ENCODE results near the gene PRDM16. TPM values are rescaled to one million over a fixed set of nuclear protein-coding genes. Genes with fewer than 3 reads are reported as not detected.

The PRDM16 gene
- total RNA-seq, 2 experiments from 2014 or later = 1.1 to 2.3 TPM

DNA sequence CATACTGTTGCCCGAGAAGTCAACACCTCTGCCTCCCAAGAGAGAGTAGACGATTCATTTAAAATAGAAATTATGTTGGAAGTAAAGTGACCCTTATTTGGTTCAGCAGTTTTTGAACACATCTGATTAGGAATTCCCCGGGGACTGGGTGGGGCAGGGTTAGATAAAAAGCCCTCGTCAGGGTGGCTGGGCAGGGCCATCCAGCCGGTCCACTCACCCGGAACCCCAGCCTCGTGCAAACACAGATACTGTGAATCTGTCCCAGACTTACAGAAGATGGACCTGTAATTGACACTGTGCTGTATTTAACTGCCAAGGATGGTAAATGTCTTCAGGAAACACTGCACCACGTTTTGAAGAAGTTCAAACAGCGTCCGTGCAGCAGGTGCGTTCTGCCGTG lies 63.7 kb downstream of the PRDM16 start:
- DNase-seq = no peak
- Mint-ChIP-seq H3K4me1 (no peaks in the 10 kb centered on the region), H3K36me3 (ENCODE audit: low read depth) (no peaks in the 10 kb centered on the region), H3K9me3 (no peaks in the 10 kb centered on the region), H3K27ac (no peak overlapping the region), H3K27me3 (no peaks in the 10 kb centered on the region), H3K4me3 (no peak overlapping the region)
- ChIA-PET CTCF (interaction anchor here (0.6 kb wide), 1 partner anchor 11 kb away, joined by 3 read pairs; no protein-coding TSS in a partner anchor), POLR2A (no interaction called here)

DNA sequence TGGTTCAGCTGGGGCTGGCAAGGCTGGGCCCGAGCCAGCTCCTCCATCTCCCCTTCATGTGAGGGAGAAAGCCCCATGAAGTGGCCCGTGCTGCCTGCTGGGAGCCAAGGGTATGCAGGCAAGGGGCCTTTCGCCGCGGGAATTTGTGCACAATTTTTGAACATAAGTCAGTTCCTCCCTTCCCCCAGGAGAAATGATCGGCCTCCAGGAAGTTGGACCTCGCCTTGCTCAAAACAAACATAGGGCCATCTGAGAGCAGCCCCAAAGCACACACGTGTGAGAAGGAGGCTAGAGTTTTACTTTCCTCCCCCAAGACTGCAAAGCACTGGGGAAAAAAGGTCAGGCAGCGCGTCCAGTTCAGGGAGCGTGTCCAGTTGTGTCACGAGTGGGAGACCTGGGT lies 64.7 kb downstream of the PRDM16 start:
- POLR2A ChIA-PET = no interaction called here
- DNase-seq = no peak
- no peaks in the 10 kb centered on the region for H3K4me1 Mint-ChIP-seq
- H3K4me3 Mint-ChIP-seq = no peak overlapping the region
- H3K27ac Mint-ChIP-seq = no peak overlapping the region
- no peaks in the 10 kb centered on the region for H3K27me3 Mint-ChIP-seq
- CTCF ChIA-PET = no interaction called here
- no peaks in the 10 kb centered on the region for H3K36me3 Mint-ChIP-seq (ENCODE audit: low read depth)
- H3K9me3 Mint-ChIP-seq = no peaks in the 10 kb centered on the region

DNA sequence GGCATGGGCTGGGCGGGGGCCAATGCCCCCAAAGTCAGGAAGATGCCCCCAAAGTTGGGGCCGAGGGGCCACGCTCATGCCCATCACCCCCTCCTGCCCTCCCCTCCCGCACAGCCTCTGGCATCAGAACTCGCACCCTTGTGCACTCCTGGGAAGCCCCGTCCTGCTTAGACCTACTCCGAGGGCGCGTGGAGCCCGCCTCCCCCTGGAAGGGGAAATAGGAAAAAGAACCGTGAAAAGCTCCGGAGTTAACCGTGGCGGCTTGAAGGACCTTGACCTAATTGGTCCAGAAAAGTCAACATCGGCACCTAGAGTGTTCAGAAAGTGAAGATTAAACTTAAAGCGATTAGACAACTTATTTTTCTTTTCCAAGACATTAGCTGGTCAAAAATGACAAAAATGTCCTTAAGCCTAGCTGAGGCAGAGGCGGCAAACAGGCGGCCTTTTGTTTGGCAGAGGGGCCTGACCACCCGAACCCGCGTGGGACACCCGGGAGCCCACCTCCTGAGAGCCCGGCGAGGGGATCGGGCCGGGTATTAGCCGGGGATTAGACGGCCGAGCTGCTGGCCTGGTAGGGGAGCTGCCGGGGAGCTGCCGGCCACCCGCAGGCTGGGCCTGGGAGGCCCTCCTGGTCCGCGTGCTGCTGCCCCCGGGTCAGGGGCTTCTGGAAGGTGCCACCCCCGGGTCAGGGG lies 65.5 kb downstream of the PRDM16 start:
- no peak for DNase-seq
- no peak overlapping the region for H3K27ac Mint-ChIP-seq
- H3K4me1 Mint-ChIP-seq = no peaks in the 10 kb centered on the region
- ChIA-PET POLR2A (no interaction called here), CTCF (no interaction called here)
- H3K27me3 Mint-ChIP-seq = no peaks in the 10 kb centered on the region
- H3K36me3 Mint-ChIP-seq (ENCODE audit: low read depth) = no peaks in the 10 kb centered on the region
- H3K4me3 Mint-ChIP-seq = no peak overlapping the region
- no peaks in the 10 kb centered on the region for H3K9me3 Mint-ChIP-seq

DNA sequence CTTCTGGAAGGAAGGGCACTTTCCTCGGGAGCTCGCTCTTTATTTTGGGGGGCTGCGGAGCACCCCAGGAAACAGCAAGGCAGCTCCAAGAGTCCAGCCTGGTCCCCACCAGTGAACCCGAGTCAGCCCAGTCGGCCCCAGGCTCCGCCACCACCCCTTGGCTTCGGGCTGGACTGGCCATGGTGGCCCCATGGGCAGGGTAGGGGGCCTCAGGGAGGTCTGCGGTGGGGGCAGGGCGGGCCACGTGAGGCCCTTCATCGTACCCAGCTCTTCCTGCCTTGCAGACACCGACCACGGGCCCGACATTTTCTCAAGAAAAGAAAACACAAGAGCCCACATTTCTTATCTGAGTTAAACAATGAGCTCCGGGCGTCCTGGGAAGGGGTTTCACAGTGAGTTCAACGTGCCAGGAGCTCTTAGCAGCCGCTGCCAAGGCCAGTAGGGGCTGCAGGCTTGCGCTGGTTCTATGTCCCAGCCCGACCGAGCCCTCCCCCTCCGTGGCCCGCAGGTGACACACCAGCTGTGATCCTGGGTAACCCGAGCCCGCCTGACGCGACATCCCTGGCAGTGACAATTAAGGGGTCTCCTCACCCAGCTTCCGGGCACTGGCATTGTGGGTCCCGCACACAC lies 66.2 kb downstream of the PRDM16 start:
- Mint-ChIP-seq H3K4me3 (no peak overlapping the region), H3K27me3 (no peaks in the 10 kb centered on the region), H3K4me1 (no peaks in the 10 kb centered on the region), H3K36me3 (ENCODE audit: low read depth) (no peaks in the 10 kb centered on the region), H3K27ac (no peak overlapping the region), H3K9me3 (no peaks in the 10 kb centered on the region)
- ChIA-PET CTCF (no interaction called here), POLR2A (no interaction called here)
- no peak for DNase-seq

DNA sequence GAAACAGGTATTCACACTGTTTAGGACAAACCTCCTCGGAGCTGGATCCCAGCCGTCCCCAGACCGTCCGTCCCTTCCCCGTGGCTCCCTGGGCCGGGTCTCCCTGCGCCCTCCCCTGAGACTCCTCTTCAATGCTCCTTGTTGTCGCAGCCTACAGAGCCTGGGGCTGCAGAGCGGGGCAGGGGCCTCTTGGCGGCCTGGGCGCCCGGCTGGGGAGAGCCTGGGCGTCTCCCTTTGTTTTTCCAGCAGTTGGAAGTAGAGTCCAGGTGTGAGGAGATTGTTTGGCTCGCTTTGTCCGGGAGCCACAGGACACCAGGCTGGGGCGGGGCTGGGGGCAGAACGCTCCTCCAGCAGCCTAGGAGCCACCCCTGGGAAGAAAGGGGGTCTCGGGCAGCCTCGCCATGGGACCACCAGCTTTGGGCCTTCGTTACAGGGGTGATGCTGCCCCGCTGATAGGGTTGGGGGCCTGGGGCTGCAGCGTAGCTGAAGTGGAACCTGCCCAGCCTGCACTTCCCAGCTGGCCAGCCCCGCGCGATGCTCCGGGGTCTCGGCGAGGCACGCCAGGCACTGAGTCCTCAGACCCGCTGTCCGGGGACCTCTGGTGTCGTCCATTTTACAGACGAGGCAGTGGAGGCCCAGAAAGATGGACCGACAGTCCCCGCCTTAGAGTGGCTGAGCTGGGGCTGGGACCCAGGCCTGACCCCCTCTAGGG lies 66.9 kb downstream of the PRDM16 start:
- Mint-ChIP-seq H3K4me3 (no peak overlapping the region), H3K36me3 (ENCODE audit: low read depth) (no peaks in the 10 kb centered on the region), H3K27me3 (no peaks in the 10 kb centered on the region), H3K9me3 (no peaks in the 10 kb centered on the region), H3K27ac (no peak overlapping the region), H3K4me1 (no peaks in the 10 kb centered on the region)
- POLR2A ChIA-PET = no interaction called here
- DNase-seq = no peak
- CTCF ChIA-PET = no interaction called here

DNA sequence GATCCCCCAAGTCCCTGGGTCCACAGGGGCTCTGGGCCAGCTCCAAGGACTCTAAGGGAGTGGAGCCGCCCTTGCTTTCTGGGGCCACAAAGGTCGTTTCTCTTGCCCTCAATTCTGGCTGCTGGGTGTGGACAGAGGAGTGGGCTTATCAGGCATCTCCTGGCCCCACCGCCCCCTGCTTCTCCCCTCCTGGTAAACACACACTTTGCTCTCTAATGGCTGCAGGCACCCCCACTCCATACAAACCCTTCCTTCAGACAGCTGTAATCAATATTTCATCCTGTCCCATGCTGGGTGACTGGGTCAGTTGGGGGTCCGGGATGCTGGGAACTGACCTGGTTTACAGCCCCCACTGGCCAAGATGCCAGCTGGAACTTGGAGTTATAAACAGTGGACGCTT lies 67.5 kb downstream of the PRDM16 start:
- Mint-ChIP-seq H3K4me3 (no peak overlapping the region), H3K36me3 (ENCODE audit: low read depth) (no peaks in the 10 kb centered on the region), H3K27ac (no peak overlapping the region), H3K9me3 (no peaks in the 10 kb centered on the region), H3K27me3 (no peaks in the 10 kb centered on the region), H3K4me1 (no peaks in the 10 kb centered on the region)
- ChIA-PET CTCF (no interaction called here), POLR2A (no interaction called here)
- no peak for DNase-seq

DNA sequence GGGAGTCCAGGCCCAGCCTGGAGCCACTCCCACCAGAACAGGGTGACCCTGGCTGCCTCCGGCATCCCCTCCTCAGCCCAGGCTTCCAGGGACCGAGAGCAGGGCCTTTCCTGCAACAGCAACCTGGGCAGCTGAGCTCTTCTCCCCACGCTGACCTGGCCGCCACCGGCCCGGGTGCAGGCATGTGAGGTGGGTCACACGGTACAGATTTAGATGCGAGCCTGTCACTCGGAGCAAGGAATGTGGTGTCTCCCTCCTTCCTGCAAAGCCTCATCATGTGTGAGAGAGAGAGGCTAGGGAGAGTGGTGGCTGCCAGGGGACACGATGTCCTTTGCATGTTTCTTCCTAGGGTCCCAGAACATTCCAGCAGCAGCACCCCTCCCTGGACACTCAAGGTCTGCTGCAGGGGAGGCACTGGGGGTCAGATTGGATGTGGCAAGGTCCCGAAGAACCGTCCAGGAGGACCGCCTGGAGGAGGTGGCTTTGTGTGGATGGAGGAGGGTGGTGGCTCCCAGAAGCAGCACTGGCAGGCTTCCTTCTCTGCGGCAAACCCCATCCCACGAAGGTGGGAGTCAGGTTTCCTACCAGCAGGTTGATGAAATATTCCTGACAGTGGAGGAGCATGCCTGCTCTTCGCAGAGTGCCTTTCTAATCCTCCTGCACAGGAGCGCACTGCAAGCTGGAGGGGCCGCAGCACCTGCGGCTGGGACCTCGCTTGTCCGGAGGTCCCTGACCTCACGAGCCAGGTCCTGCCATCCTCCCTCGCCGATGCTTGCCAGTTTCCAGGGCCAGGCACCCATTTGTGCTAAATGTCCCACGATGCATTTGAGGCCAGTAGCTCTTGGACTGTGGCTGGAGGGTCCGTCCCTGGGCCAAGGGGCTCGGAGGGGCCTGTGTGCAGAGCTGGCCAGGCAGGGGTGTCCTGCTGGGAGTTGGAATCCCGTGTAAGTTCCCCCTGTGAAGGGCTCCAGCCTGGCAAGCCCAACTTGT lies 68.4 kb downstream of the PRDM16 start:
- Mint-ChIP-seq H3K4me1 (no peaks in the 10 kb centered on the region), H3K27me3 (no peaks in the 10 kb centered on the region), H3K36me3 (ENCODE audit: low read depth) (no peaks in the 10 kb centered on the region), H3K27ac (no peak overlapping the region), H3K4me3 (no peak overlapping the region), H3K9me3 (no peaks in the 10 kb centered on the region)
- DNase-seq = no peak
- CTCF ChIA-PET = no interaction called here
- POLR2A ChIA-PET = no interaction called here

DNA sequence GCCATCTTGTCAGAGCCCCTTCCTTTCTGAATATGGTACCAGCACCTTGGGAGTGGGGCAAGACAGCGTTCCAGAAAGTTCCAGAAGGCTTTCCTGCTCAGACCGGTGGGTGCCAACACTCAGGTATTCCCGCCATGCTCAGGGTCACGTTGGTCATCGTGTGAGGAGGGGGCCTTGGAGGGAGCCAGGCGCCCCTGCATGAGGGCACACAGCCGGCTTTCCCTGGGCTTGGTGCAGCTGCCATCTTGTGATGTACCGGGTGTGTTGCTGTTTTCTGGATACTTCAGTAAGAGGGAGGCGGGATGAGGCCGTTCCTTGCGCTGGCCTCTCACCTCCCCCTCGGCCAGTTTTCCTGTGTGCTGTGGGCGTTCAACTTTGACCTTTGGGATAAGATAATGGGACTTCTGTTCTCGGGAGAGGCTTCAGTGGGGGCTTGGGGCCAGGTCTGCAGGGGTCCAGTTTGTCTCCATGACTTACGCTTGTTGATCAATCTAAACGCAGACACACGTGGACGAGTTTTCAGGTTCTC lies 69.7 kb downstream of the PRDM16 start:
- no peak for DNase-seq
- Mint-ChIP-seq H3K36me3 (ENCODE audit: low read depth) (no peaks in the 10 kb centered on the region), H3K9me3 (no peaks in the 10 kb centered on the region), H3K4me3 (no peak overlapping the region), H3K27ac (no peak overlapping the region), H3K4me1 (no peaks in the 10 kb centered on the region), H3K27me3 (no peaks in the 10 kb centered on the region)
- CTCF ChIA-PET = no interaction called here
- POLR2A ChIA-PET = no interaction called here

DNA sequence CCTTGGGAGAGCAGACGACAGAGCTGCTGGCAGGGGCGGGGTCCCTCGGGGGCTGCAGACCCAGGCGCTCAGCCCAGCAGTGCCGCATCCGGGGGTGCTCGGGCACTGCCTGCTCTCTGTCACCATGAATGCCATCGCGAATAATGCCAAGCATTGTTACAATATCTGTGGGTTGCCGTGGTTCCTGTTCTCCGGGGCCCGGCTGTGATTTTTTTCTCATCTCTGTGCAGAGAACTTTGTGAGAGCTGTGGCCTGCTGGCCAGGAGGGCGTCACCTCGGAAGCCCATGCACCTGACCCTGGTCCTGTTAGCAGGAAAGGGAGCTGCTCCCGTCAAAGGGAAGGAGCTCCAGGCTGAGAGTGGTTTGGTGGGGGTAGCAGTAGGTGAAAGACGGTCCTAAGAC lies 70.4 kb downstream of the PRDM16 start:
- CTCF ChIA-PET = interaction anchor here (0.7 kb wide), 1 partner anchor 21 kb away, joined by 3 read pairs; no protein-coding TSS in a partner anchor
- Mint-ChIP-seq H3K4me3 (no peak overlapping the region), H3K4me1 (no peaks in the 10 kb centered on the region), H3K27me3 (no peaks in the 10 kb centered on the region), H3K9me3 (no peaks in the 10 kb centered on the region), H3K27ac (no peak overlapping the region), H3K36me3 (ENCODE audit: low read depth) (no peaks in the 10 kb centered on the region)
- POLR2A ChIA-PET = no interaction called here
- DNase-seq = no peak

DNA sequence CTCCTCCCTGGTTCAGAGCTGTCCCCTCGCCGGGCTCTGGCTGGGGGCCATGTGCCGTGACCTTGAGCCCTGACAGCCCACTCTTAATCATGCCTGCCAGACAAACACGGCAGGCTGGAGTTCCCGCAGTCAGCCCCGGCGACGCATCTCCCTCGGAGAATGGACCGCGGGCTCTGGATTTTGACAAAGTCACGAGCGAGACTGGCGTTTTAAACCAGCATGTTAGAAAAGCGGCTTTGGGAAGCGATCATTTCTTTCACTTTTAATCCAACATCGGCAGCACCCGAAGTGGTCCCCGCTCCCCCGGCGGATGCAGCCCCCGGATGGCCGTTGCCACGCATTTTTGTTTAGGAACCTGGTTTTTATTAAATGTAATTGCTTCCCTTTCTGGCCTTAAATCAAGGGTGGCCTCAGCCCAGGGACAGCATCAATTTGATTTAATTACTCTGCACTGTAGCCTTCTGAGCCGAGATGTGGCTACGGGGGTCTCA lies 70.9 kb downstream of the PRDM16 start:
- no peak for DNase-seq
- H3K36me3 Mint-ChIP-seq (ENCODE audit: low read depth) = no peaks in the 10 kb centered on the region
- CTCF ChIA-PET = interaction anchor here (0.7 to 1.2 kb wide), 2 partner anchors 10 to 22 kb away, joined by 3 read pairs; no protein-coding TSS in a partner anchor
- H3K27me3 Mint-ChIP-seq = no peaks in the 10 kb centered on the region
- no peak overlapping the region for H3K4me3 Mint-ChIP-seq
- H3K27ac Mint-ChIP-seq = no peak overlapping the region
- no peaks in the 10 kb centered on the region for H3K9me3 Mint-ChIP-seq
- no peaks in the 10 kb centered on the region for H3K4me1 Mint-ChIP-seq
- POLR2A ChIA-PET = no interaction called here

DNA sequence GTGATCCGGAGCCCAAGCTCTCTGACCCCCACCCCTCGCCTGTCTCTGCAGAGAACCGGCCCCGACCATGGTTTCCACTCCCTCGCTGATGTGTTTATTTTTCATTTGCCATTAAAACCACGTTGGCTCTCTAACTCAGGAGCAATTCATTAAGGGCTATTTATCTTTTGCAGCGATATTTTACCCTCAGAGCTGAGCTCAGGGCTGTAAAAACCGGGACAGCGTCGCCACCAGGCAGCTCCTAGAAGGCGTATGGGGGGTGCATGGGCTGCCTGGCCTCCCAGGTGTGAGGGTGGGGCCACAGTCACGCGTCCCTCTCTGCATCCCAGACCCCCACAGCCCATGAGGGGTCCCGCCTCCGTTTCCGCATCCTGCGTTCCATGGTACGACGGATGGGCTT lies 71.4 kb downstream of the PRDM16 start:
- no peaks in the 10 kb centered on the region for H3K36me3 Mint-ChIP-seq (ENCODE audit: low read depth)
- no peak overlapping the region for H3K4me3 Mint-ChIP-seq
- ChIA-PET CTCF (interaction anchor here (1.2 kb wide), 1 partner anchor 10 kb away, joined by 3 read pairs; no protein-coding TSS in a partner anchor), POLR2A (no interaction called here)
- DNase-seq = no peak
- no peaks in the 10 kb centered on the region for H3K4me1 Mint-ChIP-seq
- H3K27ac Mint-ChIP-seq = no peak overlapping the region
- H3K27me3 Mint-ChIP-seq = no peaks in the 10 kb centered on the region
- H3K9me3 Mint-ChIP-seq = no peaks in the 10 kb centered on the region

DNA sequence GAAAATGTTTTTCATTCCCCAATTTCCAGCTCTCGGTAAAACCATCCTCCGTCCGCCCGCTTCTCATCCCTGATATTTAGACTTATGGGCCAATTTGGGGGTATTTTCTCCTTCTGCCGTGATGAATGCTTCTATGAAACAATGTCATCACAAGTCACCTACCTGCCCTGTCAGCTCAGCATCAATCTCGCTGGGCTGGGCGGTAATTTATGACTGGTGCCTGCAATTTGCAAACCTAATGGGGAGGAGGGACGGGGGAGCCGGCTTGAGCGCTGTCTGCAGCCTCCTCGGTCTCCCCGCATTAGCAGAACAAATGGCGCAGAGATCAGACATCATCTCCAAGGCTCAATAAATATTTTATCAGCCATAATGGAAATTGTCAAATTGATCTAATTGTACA lies 72.1 kb downstream of the PRDM16 start:
- no peak overlapping the region for H3K4me3 Mint-ChIP-seq
- POLR2A ChIA-PET = no interaction called here
- CTCF ChIA-PET = interaction anchor here (1.2 kb wide), 1 partner anchor 9 kb away, joined by 3 read pairs; no protein-coding TSS in a partner anchor
- H3K4me1 Mint-ChIP-seq = no peaks in the 10 kb centered on the region
- H3K27me3 Mint-ChIP-seq = no peaks in the 10 kb centered on the region
- no peak overlapping the region for H3K27ac Mint-ChIP-seq
- no peaks in the 10 kb centered on the region for H3K36me3 Mint-ChIP-seq (ENCODE audit: low read depth)
- H3K9me3 Mint-ChIP-seq = no peaks in the 10 kb centered on the region
- no peak for DNase-seq

Data from activated CD4-positive, alpha-beta T cell treated with anti-CD3 and anti-CD28 coated beads, Interleukin-2, amount 10 ng/mL, durations not matched to agents 7 days and 5 days (primary cell).